T-helper 2 cell treated with Interferon-gamma antibody and Interleukin-4, amounts not matched to agents 100 ng/mL and 5 ng/mL, for 36 hours (primary cell): ENCODE data around the gene RND2. TPM values are rescaled to one million over a fixed set of nuclear protein-coding genes. Genes with fewer than 3 reads are reported as not detected.
"Not testable (repeated sequence)": the region's sequence is repeated elsewhere in the genome, so short reads cannot be mapped to it uniquely, and the experiment has no call there.

ENCODE experiments used
- intact Hi-C: fragments of 100-400 bp; cut with micrococcal nuclease; formaldehyde crosslinking; loops from one replicate; pipeline ENCODE4 v1.15.1; 2023
- total RNA-seq: library from RNA; stranded (reverse); gene quantifications from 2 replicates; pipeline ENCODE4 v1.2.3, GENCODE V29; 2022

Gene RND2
- total RNA-seq, 1 donor from 2014 or later, result 0.25 TPM

GRCh38 chr17:43025766-43026537 is 921 bp downstream of the RND2 start:
- intact Hi-C loops, result loop anchor here (1.0 to 5.0 kb wide), 2 partner anchors 99 to 311 kb away; partner anchors contain the start of gene BRCA1

- intact Hi-C loops, result loop anchor here (5.0 kb wide), 1 partner anchor 311 kb away; no protein-coding TSS in a partner anchor
These were observed 1.6 kb downstream of the RND2 start for GRCh38 chr17:43026595-43026994.

GRCh38 chr17:43027091-43028032 is 2.3 kb downstream of the RND2 start:
- intact Hi-C loops, result loop anchor here (5.0 kb wide), 1 partner anchor 310 kb away; no protein-coding TSS in a partner anchor

GRCh38 chr17:43028221-43028861 is 3.3 kb downstream of the RND2 start:
- intact Hi-C loops, result loop anchor here (5.0 kb wide), 1 partner anchor 309 kb away; no protein-coding TSS in a partner anchor

GRCh38 chr17:43030137-43030767 is 5.2 kb downstream of the RND2 start:
- intact Hi-C loops, result no loop called here

- intact Hi-C loops, result no loop called here
These were observed 6.6 kb downstream of the RND2 start for GRCh38 chr17:43031666-43032065.

GRCh38 chr17:43033948-43034881 is 9.2 kb downstream of the RND2 start:
- intact Hi-C loops, result no loop called here

- intact Hi-C loops, result no loop called here
These were observed 9.9 kb downstream of the RND2 start for GRCh38 chr17:43034894-43035293.

- intact Hi-C loops, result no loop called here
These were observed 14.6 kb downstream of the RND2 start for GRCh38 chr17:43039646-43040045.

GRCh38 chr17:43040655-43041054 is 15.6 kb downstream of the RND2 start:
- intact Hi-C loops, result no loop called here

GRCh38 chr17:43042025-43042628 is 17.1 kb downstream of the RND2 start:
- intact Hi-C loops, result no loop called here

- intact Hi-C loops, result no loop called here
These were observed 18.3 kb downstream of the RND2 start for GRCh38 chr17:43043307-43043706.

GRCh38 chr17:43044024-43044423 is 19.0 kb downstream of the RND2 start:
- intact Hi-C loops, result no loop called here

GRCh38 chr17:43051969-43052368 is 26.9 kb downstream of the RND2 start:
- intact Hi-C loops, result no loop called here

GRCh38 chr17:43053008-43053407 is 28.0 kb downstream of the RND2 start:
- intact Hi-C loops, result not testable (repeated sequence)

GRCh38 chr17:43056051-43056450 is 31.0 kb downstream of the RND2 start:
- intact Hi-C loops, result no loop called here

GRCh38 chr17:43062984-43063638 is 38.1 kb downstream of the RND2 start:
- intact Hi-C loops, result no loop called here

- intact Hi-C loops, result no loop called here
These were observed 43.7 kb downstream of the RND2 start for GRCh38 chr17:43068570-43069367.
